ENCODE measurements around the gene CD99. TPM values are rescaled to one million over a fixed set of nuclear protein-coding genes. Genes with fewer than 3 reads are reported as not detected.

CD99 gene
- total RNA-seq, 1 experiment from 2014 or later = 92.1 TPM

- Histone ChIP-seq H3K4me2 (ENCODE audit: insufficient read depth, insufficient read length, low read length) (no peak overlapping the region), H3K79me1 (ENCODE audit: insufficient read depth, low read depth, low read length, poor library complexity, severe bottlenecking) (no peaks in the 10 kb centered on the region), H2AK5ac (ENCODE audit: insufficient read length, low read length) (no peak overlapping the region), H3K18ac (ENCODE audit: insufficient read length, low read depth, low read length) (no peak overlapping the region), H3K27ac (ENCODE audit: insufficient read length, low read depth, low read length) (no peak overlapping the region), H3T11ph (ENCODE audit: low read length) (no peak overlapping the region), H2BK15ac (ENCODE audit: low read depth, low read length) (no peak overlapping the region), H3K4ac (ENCODE audit: low read depth, low read length) (no peak overlapping the region; the same call in 1 of the 2 replicates), H3K27me3 (ENCODE audit: insufficient read depth, low read length) (no peaks in the 10 kb centered on the region), H4K5ac (ENCODE audit: insufficient read length, low read depth, low read length) (no peak overlapping the region), H2BK20ac (ENCODE audit: low read depth, low read length, poor library complexity, severe bottlenecking) (no peak overlapping the region), H4K8ac (replicated peaks; ENCODE audit: insufficient read length, low read depth, low read length) (no peak overlapping the region), H3K79me2 (ENCODE audit: insufficient read depth, low read length) (no peaks in the 10 kb centered on the region), H3K56ac (ENCODE audit: insufficient read length, low read depth, low read length) (no peak overlapping the region), H3K9me3 (ENCODE audit: control insufficient read depth, low read depth, low read length) (no peaks in the 10 kb centered on the region), H2BK12ac (ENCODE audit: insufficient read length, low read depth, low read length) (no peak overlapping the region), H2BK120ac (ENCODE audit: low read depth, low read length, poor library complexity, severe bottlenecking) (no peak overlapping the region), H3K4me1 (ENCODE audit: insufficient read depth, low read length) (peaks cover 15% of the 10 kb centered on the region; the same call in 1 of the 2 replicates), H2AFZ (ENCODE audit: low read length) (no peak overlapping the region), H2BK5ac (ENCODE audit: insufficient read length, low read length) (no peak overlapping the region), H3K23ac (ENCODE audit: insufficient read length, low read depth, low read length) (no peak overlapping the region), H3K9ac (ENCODE audit: extremely low read depth, insufficient read length, low read length) (no peak overlapping the region), H4K91ac (ENCODE audit: insufficient read length, low read depth, low read length) (peak overlapping the region; percentile 17), H3K23me2 (ENCODE audit: insufficient read length, low read depth, low read length, poor library complexity, severe bottlenecking) (no peaks in the 10 kb centered on the region), H3K14ac (ENCODE audit: insufficient read depth, low read length) (no peak overlapping the region), H4K20me1 (ENCODE audit: control insufficient read depth, insufficient read depth, insufficient read length) (no peaks in the 10 kb centered on the region)
- TF ChIP-seq CTCF (conservative IDR thresholded peaks at IDR 0.05) = no peak
- Mint-ChIP-seq H3K4me3 (no peak overlapping the region), H3K4me1 (peaks cover 43 to 51% of the 10 kb centered on the region in 2 experiments), H3K27me3 (ENCODE audit: low read depth) (no peaks in the 10 kb centered on the region), H3K9me3 (no peaks in the 10 kb centered on the region; a peak in 1 of 5 replicates), H3K27ac (peak overlapping the region; percentile 65 to 95 (median 92)), H3K36me3 (ENCODE audit: insufficient read depth in 1 of 3, low read depth in 3 of 3) (peaks cover 0 to 2% (median 0%) of the 10 kb centered on the region in 3 experiments; a peak in 2 of 7 replicates)
- WGBS (ENCODE audit: extremely low coverage, insufficient read length, low lambda C conversion rate) = no CpG with 5 or more reads among the region's 10 CpGs
- DNase-seq = no peak
Observed at GRCh38 chrX:2708592-2709188, 17.6 kb downstream of the CD99 start.
